H1 (cell line): ENCODE measurements around the gene SOHLH1.

ENCODE experiments used
- CEBPB ChIP-seq: IDR thresholded peaks from 2 replicates; pipeline ENCODE4 v1.6.1; 2012; ENCODE audit warnings: low read depth, low read length
- CTCF ChIP-seq, 3 experiments: IDR thresholded peaks; 1 replicate in 2 of 3; 2 replicates in 1 of 3; pipeline versions ENCODE4 v1.5.1 to v1.6.1; 2011; ENCODE audit warnings: low read length in 3 of 3, mild to moderate bottlenecking in 3 of 3, inconsistent platforms in 2 of 3, low read depth in 1 of 3, moderate library complexity in 1 of 3; ENCODE audit not compliant: insufficient read depth in 1 of 3; ENCODE audit errors: control extremely low read depth in 1 of 3
- EGR1 ChIP-seq: IDR thresholded peaks from 2 replicates; pipeline ENCODE4 v1.6.1; 2011; ENCODE audit warnings: low read depth, low read length, borderline replicate concordance
- GABPA ChIP-seq: IDR thresholded peaks from 2 replicates; pipeline ENCODE4 v1.6.1; 2011; ENCODE audit warnings: mild to moderate bottlenecking, low read length, moderate library complexity, borderline replicate concordance; ENCODE audit not compliant: insufficient read depth
- MAFK ChIP-seq: IDR thresholded peaks from 2 replicates; pipeline ENCODE4 v1.6.1; 2012; ENCODE audit warnings: low read depth, mild to moderate bottlenecking, improper control_type of control experiment, low read length
- POLR2A ChIP-seq, 2 experiments: IDR thresholded peaks; 1 replicate in 1 of 2; 2 replicates in 1 of 2; pipeline ENCODE4 v1.6.1; 2011; ENCODE audit warnings: low read depth in 2 of 2, low read length in 2 of 2, mild to moderate bottlenecking in 2 of 2; ENCODE audit errors: control extremely low read depth in 1 of 2
- SIX5 ChIP-seq: IDR thresholded peaks from 2 replicates; pipeline ENCODE4 v1.6.1; 2011; ENCODE audit warnings: mild to moderate bottlenecking, low read depth, low read length
- TBP ChIP-seq: IDR thresholded peaks from 2 replicates; pipeline ENCODE4 v1.6.1; 2011; ENCODE audit warnings: low read depth, low read length, improper control_type of control experiment
- TF ChIP-seq, protein P1 (sequence below): IDR thresholded peaks from 2 replicates; pipeline ENCODE4 v1.6.1; 2012; ENCODE audit warnings: inconsistent platforms
- TF ChIP-seq, protein P2 (sequence below): IDR thresholded peaks from 2 replicates; pipeline ENCODE4 v1.6.1; 2011; ENCODE audit warnings: low read length, improper control_type of control experiment
- TF ChIP-seq, protein P3 (sequence below): IDR thresholded peaks from 2 replicates; pipeline ENCODE4 v1.6.1; 2012; ENCODE audit warnings: inconsistent platforms

DNA sequence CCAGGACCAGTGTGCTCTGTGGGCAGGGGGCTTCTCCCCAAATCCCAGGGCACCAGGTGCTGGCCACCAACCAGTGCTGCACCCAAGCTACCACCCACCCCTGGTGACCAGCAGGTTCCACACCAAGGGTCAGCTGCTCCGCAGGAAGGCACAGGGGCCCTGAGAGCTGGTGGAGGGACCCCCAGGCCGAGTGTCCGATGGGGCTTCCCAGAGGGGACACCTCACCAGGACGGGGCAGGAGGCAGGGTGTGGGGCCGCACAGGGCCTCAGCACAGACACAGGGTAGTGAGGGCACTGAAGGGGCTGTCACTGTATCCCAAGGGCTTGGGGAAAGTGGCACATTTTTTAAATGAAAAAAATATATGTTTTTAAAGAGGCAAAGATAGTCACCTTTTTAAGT, 18.1 kb downstream of the SOHLH1 start:
- no peak for TF ChIP-seq CTCF (IDR thresholded peaks at IDR 0.05; ENCODE audit: control extremely low read depth in 1 of 3, insufficient read depth in 1 of 3, low read depth in 1 of 3, low read length in 3 of 3)
- TF ChIP-seq POLR2A (IDR thresholded peaks at IDR 0.05; ENCODE audit: control extremely low read depth in 1 of 2, low read depth in 2 of 2, low read length in 2 of 2) = no peak
- no peak for TF ChIP-seq GABPA
- TF ChIP-seq, protein P1, sequence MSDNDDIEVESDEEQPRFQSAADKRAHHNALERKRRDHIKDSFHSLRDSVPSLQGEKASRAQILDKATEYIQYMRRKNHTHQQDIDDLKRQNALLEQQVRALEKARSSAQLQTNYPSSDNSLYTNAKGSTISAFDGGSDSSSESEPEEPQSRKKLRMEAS = no peak
- no peak for TF ChIP-seq SIX5
- no peak for TF ChIP-seq MAFK
- TF ChIP-seq, protein P2, sequence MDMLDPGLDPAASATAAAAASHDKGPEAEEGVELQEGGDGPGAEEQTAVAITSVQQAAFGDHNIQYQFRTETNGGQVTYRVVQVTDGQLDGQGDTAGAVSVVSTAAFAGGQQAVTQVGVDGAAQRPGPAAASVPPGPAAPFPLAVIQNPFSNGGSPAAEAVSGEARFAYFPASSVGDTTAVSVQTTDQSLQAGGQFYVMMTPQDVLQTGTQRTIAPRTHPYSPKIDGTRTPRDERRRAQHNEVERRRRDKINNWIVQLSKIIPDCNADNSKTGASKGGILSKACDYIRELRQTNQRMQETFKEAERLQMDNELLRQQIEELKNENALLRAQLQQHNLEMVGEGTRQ = no peak
- TF ChIP-seq, protein P3, sequence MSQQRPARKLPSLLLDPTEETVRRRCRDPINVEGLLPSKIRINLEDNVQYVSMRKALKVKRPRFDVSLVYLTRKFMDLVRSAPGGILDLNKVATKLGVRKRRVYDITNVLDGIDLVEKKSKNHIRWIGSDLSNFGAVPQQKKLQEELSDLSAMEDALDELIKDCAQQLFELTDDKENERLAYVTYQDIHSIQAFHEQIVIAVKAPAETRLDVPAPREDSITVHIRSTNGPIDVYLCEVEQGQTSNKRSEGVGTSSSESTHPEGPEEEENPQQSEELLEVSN = no peak
- no peak for TF ChIP-seq CEBPB
- no peak for TF ChIP-seq TBP
- no peak for TF ChIP-seq EGR1
